Sigmoid colon (tissue), 7 donors: ENCODE results near the gene GRK6. TPM values are rescaled to one million over a fixed set of nuclear protein-coding genes. Genes with fewer than 3 reads are reported as not detected.

Experiments
- DNase-seq: peaks from one replicate; pipeline ENCODE4 v3.0.0-alpha.2; 2019
- H3K27ac ChIP-seq, 4 donors: fragments of 200-600 bp; sonication (generic); one replicate each; pipeline ENCODE4 v1.5.1; 2016 to 2019; ENCODE audit warnings: mild to moderate bottlenecking in 1 of 4
- H3K27me3 ChIP-seq, 3 donors: fragments of 200-600 bp; sonication (generic); one replicate each; pipeline ENCODE4 v1.5.1; 2019; ENCODE audit warnings: mild to moderate bottlenecking in 1 of 3
- H3K36me3 ChIP-seq, 4 donors: fragments of 200-600 bp; sonication (generic); one replicate each; pipeline ENCODE4 v1.5.1; 2016 to 2019
- H3K4me1 ChIP-seq, 4 donors: fragments of 200-600 bp; sonication (generic); one replicate each; pipeline ENCODE4 v1.5.1; 2017 to 2019
- H3K4me3 ChIP-seq, 4 donors: fragments of 200-600 bp; sonication (generic); one replicate each; pipeline ENCODE4 v1.5.1; 2017 to 2019; ENCODE audit warnings: mild to moderate bottlenecking in 2 of 4, moderate library complexity in 1 of 4
- H3K9me3 ChIP-seq, 4 donors: fragments of 200-600 bp in 3 of 4; sonication (generic) in 3 of 4; one replicate each; pipeline versions ENCODE4 v1.5.1 to v1.6.1; 2013 to 2019
- EP300 ChIP-seq, 4 donors: sonication (generic); formaldehyde crosslinking; IDR thresholded peaks; one replicate each; pipeline ENCODE4 v1.6.1; 2017; ENCODE audit warnings: antibody characterized with exemption in 4 of 4
- POLR2A ChIP-seq, 2 donors: fragments of 450-650 bp; IDR thresholded peaks; one replicate each; pipeline ENCODE4 v1.6.1; 2016; ENCODE audit warnings: antibody characterized with exemption in 2 of 2, mild to moderate bottlenecking in 2 of 2, moderate library complexity in 2 of 2
- POLR2AphosphoS5 ChIP-seq, 4 donors: sonication (generic); formaldehyde crosslinking; IDR thresholded peaks; one replicate each; pipeline ENCODE4 v1.6.1; 2017; ENCODE audit warnings: antibody characterized with exemption in 4 of 4
- WGBS, 2 donors: extraction: QIAGEN DNeasy Blood & Tissue Kit; methylation state at CpG; one replicate each; pipeline ENCODE4 v1.1.7; 2013; 5-methylcytosine and 5-hydroxymethylcytosine counted together
- intact Hi-C: fragments of 100-400 bp; cut with DNase I; formaldehyde crosslinking; loops from one replicate; pipeline ENCODE4 v1.15.1; 2023
- polyA plus RNA-seq, 3 donors: library from polyadenylated mRNA; stranded (reverse); fragments of 200-250 nt; gene quantifications; one replicate each; pipeline ENCODE4 v1.2.3, GENCODE V29; 2013
- total RNA-seq, 4 donors: library from RNA; depleted of rRNA; stranded (reverse); fragments of >200 nt; gene quantifications; one replicate each; pipeline ENCODE4 v1.1.0, GENCODE V29; 2016
- TF ChIP-seq, protein P1 (sequence below), 4 experiments: fragments of 450-650 bp in 3 of 4; fragments of 200-600 bp in 1 of 4; IDR thresholded peaks; one replicate each; pipeline ENCODE4 v1.5.1; 2016 to 2019; ENCODE audit warnings: antibody characterized with exemption in 4 of 4, mild to moderate bottlenecking in 3 of 4, moderate library complexity in 2 of 4
- donor health status: healthy with polysubstance abuse.
- donor health status: Bipolar disorder and iron deficiency.
- donor health status: healthy.

GRK6 gene
- total and polyA plus RNA-seq, 7 donors: 16.5 to 47.9 (median 21.9) TPM

DNA sequence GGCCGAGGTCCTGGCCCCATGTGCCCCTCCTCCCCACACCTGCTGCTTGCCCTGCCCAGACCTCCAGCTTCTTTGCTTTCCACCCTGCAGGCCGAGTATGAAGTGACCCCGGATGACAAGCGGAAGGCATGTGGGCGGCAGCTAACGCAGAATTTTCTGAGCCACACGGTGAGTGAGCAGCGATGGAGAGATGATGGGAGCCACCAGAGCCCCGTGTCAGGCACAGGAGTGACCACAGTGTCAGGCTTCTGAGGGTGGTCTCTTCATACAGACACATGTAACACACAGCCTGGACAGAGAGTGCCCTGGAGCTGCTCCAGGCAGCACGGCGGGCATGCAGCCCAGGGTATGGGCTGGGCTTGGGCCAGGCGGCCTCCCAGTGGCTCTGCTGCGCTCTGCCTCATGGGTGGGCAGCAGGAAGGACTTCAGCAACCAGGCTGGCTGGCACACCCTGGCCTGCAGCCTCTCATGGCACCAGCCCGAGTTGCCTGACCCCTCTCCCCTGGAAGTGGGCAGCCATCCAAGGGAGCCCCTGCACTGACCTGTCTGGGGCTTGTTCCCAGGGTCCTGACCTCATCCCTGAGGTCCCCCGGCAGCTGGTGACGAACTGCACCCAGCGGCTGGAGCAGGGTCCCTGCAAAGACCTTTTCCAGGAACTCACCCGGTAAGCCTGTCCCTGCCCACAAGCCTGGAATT is 5.8 kb downstream of the GRK6 start:
- WGBS, 2 donors: 72 to 87% methylated on average over 18 of the region's 18 CpGs
- no peaks in the 10 kb centered on the region for H3K9me3 ChIP-seq
- no peak overlapping the region for H3K4me3 ChIP-seq
- DNase-seq: peak; percentile 71
- TF ChIP-seq POLR2A (IDR thresholded peaks at IDR 0.05) (no peak), POLR2AphosphoS5 (IDR thresholded peaks at IDR 0.05) (peak in 1 of 4 donors; percentile 4)
- peak overlapping the region; percentile 2 to 47 (median 22) for H3K27ac ChIP-seq
- intact Hi-C loops: no loop called here
- peaks cover 25 to 69% (median 54%) of the 10 kb centered on the region in 4 donors for H3K36me3 ChIP-seq
- H3K4me1 ChIP-seq: peaks cover 0 to 35% (median 29%) of the 10 kb centered on the region in 4 donors
- H3K27me3 ChIP-seq: no peaks in the 10 kb centered on the region

DNA sequence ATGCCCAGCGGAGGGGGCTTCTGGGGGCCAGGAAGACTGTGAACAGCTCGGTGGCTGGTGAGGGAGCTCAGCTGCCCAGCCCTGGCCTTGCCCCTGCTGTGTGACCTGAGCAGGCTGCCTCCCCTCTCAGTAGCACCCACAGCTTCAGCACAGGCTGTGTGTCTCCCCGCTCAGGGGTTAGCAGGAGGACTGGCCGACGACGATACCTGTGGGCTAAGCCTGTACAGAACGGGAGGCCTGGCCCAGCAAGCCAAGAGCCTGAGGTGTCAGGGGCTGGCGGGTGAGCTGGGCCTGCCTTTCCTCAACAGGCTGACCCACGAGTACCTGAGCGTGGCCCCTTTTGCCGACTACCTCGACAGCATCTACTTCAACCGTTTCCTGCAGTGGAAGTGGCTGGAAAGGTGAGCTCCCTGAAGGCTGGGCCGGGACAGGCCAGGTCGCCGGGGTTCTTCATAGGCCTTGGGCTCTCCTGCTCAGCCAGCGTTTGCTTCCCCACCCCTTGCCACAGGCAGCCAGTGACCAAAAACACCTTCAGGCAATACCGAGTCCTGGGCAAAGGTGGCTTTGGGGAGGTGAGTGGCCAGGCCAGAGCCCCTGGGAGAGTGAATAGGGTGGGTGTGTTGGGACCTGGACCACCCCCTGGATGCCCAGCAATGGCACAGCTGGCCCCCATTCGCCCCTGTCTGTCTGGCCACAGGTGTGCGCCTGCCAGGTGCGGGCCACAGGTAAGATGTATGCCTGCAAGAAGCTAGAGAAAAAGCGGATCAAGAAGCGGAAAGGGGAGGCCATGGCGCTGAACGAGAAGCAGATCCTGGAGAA is 6.6 kb downstream of the GRK6 start:
- intact Hi-C loops: no loop called here
- H3K4me3 ChIP-seq: no peak overlapping the region
- TF ChIP-seq POLR2AphosphoS5 (IDR thresholded peaks at IDR 0.05): no peak
- no peak for TF ChIP-seq EP300 (IDR thresholded peaks at IDR 0.05)
- TF ChIP-seq POLR2A (IDR thresholded peaks at IDR 0.05): no peak
- TF ChIP-seq, protein P1, sequence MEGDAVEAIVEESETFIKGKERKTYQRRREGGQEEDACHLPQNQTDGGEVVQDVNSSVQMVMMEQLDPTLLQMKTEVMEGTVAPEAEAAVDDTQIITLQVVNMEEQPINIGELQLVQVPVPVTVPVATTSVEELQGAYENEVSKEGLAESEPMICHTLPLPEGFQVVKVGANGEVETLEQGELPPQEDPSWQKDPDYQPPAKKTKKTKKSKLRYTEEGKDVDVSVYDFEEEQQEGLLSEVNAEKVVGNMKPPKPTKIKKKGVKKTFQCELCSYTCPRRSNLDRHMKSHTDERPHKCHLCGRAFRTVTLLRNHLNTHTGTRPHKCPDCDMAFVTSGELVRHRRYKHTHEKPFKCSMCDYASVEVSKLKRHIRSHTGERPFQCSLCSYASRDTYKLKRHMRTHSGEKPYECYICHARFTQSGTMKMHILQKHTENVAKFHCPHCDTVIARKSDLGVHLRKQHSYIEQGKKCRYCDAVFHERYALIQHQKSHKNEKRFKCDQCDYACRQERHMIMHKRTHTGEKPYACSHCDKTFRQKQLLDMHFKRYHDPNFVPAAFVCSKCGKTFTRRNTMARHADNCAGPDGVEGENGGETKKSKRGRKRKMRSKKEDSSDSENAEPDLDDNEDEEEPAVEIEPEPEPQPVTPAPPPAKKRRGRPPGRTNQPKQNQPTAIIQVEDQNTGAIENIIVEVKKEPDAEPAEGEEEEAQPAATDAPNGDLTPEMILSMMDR (IDR thresholded peaks at IDR 0.05): no peak
- 93 to 95% methylated on average over 25 of the region's 25 CpGs for WGBS, 2 donors
- H3K27me3 ChIP-seq: no peaks in the 10 kb centered on the region
- H3K27ac ChIP-seq: peak overlapping the region in 1 of 4 donors; percentile 47
- peaks cover 25 to 77% (median 56%) of the 10 kb centered on the region in 4 donors for H3K36me3 ChIP-seq
- H3K4me1 ChIP-seq: peaks cover 0 to 27% (median 21%) of the 10 kb centered on the region in 4 donors
- DNase-seq: no peak
- no peaks in the 10 kb centered on the region for H3K9me3 ChIP-seq

DNA sequence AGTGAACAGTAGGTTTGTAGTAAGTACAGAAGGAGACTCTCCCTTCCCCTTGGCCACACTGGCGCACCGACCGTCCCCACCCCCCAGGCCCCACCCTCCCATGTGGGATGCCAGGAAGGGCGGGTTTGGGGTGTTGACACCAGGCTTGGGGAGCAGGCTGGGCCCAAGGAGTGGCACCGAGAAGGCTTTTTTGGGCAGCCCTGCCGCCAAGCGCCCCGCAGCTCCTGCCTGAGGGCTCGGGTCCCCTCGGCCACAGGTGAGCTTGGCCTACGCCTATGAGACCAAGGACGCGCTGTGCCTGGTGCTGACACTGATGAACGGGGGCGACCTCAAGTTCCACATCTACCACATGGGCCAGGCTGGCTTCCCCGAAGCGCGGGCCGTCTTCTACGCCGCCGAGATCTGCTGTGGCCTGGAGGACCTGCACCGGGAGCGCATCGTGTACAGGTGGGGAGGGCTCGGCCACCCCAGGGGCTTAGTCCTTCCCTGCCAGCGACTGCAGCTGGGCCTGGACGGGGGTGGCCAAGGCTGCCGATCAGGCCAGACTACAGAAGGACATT is 7.3 kb downstream of the GRK6 start:
- intact Hi-C loops: no loop called here
- 92% methylated on average over 29 of the region's 29 CpGs for WGBS, 2 donors
- Histone ChIP-seq H3K9me3 (no peaks in the 10 kb centered on the region), H3K27me3 (no peaks in the 10 kb centered on the region), H3K36me3 (peaks cover 25 to 78% (median 56%) of the 10 kb centered on the region in 4 donors), H3K4me1 (peaks cover 0 to 20% (median 14%) of the 10 kb centered on the region in 4 donors), H3K27ac (no peak overlapping the region), H3K4me3 (no peak overlapping the region)
- DNase-seq: no peak
- no peak for TF ChIP-seq POLR2AphosphoS5 (IDR thresholded peaks at IDR 0.05)
- TF ChIP-seq, protein P1 (IDR thresholded peaks at IDR 0.05): no peak
- no peak for TF ChIP-seq EP300 (IDR thresholded peaks at IDR 0.05)
- TF ChIP-seq POLR2A (IDR thresholded peaks at IDR 0.05): no peak

DNA sequence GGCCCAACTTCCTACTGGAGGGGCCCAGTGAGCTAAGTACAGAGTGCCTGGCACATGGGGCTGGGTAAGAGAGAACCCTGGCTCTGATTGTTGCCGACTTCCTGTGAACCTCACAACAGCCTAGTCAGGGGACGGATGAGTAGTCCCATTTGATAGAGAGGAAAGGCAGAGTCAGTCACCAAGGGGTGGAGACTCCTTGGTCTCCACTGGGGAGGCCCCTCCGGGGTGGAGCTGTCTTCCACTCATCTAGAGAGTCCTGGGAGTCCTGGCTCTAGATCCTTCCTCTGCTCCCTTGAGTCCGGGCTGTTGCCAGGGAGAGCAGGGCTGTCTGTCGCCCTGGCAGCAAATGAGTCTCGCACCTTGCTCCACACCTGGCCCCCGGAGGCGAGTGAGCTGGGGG is 8.0 kb downstream of the GRK6 start:
- DNase-seq: no peak
- Histone ChIP-seq H3K36me3 (peaks cover 25 to 78% (median 56%) of the 10 kb centered on the region in 4 donors), H3K4me3 (no peak overlapping the region), H3K4me1 (peaks cover 0 to 17% (median 7%) of the 10 kb centered on the region in 4 donors), H3K9me3 (no peaks in the 10 kb centered on the region), H3K27me3 (no peaks in the 10 kb centered on the region), H3K27ac (no peak overlapping the region)
- WGBS, 2 donors: 84 to 90% methylated on average over 8 of the region's 8 CpGs
- TF ChIP-seq EP300 (IDR thresholded peaks at IDR 0.05) (no peak), POLR2AphosphoS5 (IDR thresholded peaks at IDR 0.05) (no peak), POLR2A (IDR thresholded peaks at IDR 0.05) (no peak)
- TF ChIP-seq, protein P1 (IDR thresholded peaks at IDR 0.05): no peak
- intact Hi-C loops: no loop called here
